GM21447 (cell line): ENCODE results near the gene RUFY1.
A peak's percentile ranks its signal among the peaks of the same experiment; 100 is the strongest.

Experiments
- ATAC-seq: cut with Tn5 transposase; IDR thresholded peaks from one replicate; pipeline ENCODE4 v1.9.1; 2021; ENCODE audit not compliant: unreplicated experiment

The RUFY1 gene

DNA sequence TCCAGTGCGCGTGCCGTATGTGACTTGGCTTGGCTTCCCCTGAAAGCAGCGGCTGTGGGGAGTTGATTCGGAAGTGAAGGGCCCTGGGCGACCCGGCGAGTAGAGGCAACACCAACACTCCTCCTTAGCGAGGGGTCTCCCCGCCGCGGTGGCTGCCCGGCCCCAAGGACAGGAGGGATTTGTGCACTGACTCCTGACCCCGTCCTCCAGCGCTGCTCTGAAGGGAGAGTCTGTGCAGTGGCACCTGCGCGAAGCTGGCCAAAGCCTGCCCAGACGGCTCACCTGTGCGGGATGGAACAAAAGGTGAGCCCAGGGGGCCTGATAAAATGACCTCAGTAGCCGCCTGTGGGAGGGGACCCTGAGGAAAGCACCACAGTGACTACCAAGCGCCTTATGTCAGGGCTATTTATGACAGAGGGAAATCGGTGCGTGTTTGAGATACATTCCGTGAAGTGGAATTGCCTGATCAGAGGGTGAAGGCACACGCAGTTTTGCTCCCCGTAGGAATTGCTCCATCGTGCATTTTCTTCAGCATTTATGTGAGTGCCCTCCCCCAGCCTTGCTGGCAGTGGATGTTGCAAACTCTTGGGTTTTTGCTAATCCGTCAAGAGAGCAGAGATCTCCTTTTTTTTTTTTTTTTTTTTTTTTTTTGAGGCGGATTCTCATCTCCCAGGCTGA lies 108.0 kb downstream of the RUFY1 start:
- peak; percentile 23 for ATAC-seq
